NCI-H1092 treated with DMSO at 0.1 percent for 48 hours (cell line): Measurements from ENCODE around the gene RNF150.
"Not testable (repeated sequence)": the region's sequence is repeated elsewhere in the genome, so short reads cannot be mapped to it uniquely, and the experiment has no call there.

ENCODE experiments used
- DNase-seq: peaks from one replicate; lab custom pipeline; 2025; lab: John Stamatoyannopoulos, UW

The RNF150 gene

DNA sequence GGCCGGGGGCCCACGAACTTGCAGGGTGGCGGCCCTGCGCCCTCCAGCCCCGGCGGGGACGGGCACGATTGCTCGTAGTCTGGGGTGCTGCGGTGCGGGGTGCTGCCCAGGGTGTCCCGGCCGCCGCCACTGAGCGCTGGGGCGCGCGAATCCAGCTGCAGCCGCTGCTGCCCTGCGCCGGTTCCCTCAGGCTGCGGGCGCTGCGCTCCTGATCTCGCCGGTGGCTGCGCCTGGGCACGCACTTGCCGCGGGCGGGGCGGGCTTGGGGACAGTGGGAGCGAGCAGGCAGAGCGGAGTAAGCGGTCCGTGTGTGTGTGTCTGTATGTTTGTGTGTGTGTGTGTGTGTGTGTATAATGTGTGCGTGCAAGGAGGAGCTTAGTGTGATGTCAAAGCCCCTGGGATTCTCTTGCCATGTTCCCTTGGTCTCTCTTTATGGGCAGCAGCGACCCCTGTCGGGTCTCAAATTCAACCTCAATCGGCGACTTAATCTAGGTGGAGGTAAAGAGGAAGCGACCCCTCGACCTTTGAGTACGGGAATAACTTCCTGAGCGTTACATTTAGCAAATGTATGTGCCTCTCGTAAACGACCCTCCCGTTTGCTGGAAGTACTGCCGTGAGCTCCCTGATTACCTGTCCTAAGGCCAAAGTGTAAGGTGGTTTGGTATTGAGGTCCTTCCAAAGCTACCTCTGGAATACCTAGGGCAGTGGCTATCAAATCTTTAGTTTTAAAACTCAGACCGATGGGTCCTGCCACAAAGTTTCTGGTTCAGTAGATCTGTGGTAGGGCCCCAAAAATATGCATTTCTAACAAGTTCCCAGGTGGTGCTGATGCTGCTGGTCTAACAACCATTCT lies at the start of gene RNF150:
Gene RNF150, minus strand, starts transcription at position 324 of the 853 bp plus-strand sequence.
- peak; percentile 91 for DNase-seq

DNA sequence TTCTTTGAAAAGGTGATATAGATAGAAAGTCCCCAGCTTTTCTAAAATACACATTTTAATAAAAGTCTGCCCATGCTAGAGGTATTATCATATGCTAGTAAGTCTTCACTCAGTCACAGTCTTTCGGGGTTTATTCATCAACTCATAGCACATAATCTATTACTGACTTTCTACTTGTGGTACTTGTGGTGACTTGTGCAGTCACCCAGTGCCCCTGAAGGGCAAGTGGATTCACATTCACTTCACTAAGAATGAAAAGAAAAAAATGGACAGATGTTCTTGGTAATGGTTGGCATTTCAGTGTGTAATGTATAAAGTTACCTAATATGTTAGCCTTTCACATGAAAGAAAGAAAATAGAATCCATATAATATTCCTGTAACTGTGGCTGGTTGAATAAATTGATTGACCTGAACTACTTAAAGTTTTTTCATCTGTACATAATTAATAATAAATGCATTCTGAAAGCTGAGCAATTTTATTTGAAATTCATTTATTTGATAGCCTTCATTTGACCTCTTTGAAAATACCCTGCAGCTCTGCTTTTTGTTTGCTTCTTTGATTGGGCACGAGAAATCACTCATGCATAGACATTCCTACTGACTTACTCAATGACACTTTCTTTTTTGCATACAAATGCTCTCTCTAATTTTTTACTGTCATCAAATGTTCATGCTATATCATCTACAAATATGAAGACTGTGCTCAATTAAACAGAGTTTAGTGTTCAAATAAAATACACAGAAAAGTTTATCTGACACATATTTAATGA lies 47.9 kb upstream of the RNF150 start:
- no peak for DNase-seq

GRCh38 chr4:141179474-141180373 lies 46.5 kb upstream of the RNF150 start:
- no peak for DNase-seq

DNA sequence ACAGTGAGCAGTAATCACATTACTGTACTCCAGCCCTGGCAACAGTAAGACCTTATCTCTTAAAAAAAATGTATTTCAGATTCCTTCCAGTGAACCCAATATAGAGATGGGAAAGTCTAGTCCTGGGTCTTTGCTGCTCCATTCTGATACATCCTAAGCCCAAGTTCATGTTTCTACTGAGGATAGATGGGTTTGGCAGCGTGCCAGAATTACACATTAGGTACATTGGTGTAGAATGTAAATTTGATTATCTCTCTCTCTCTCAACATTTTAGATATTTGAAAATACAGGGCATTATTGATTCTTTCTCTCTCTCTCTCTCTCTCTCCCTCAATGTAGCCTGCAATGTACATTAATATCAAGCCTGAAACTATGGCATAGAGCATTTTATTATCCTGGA lies 43.9 kb upstream of the RNF150 start:
- DNase-seq: no peak

DNA sequence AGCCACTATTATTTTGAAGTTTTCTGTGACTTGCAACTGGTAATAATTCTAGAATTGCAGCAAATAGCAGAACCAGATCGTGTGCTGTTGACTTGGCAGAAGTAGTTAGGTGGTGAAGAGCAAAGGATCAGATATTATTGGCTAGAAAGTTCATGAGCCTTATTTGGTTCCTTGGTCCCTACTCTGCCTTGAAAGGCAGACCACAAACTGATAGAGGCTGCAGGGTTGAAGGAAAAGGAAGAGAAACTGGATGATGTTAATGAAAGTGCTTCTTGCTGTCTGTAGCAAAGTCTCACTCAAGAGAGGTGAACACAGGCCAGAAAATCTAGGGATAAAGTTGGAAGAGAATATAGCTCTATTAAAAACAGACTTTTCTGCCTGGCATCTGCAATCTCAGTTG lies 41.2 kb upstream of the RNF150 start:
- DNase-seq: no peak

- no peak for DNase-seq
These were observed 37.4 kb upstream of the RNF150 start for GRCh38 chr4:141170671-141171070.

DNA sequence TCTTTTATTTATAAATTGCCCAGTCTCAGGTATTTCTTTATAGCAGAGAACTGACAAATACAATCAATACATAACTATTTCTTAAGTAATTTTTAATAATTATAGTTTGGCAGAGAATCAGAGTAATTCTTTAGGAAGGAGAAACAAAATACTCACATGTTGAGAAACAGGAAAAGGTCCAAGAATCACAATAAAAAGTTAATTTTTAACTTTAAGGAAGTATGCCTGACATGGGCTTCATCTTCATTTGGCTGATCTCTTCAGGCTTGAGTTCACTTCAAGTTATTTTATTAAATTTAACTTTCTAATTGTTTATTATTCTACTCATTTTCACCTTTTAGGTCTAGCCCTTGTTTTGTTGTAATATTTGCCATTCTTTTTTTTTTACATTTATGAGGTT lies 36.1 kb upstream of the RNF150 start:
- no peak for DNase-seq

- not testable (repeated sequence) for DNase-seq
These were observed 31.7 kb upstream of the RNF150 start for GRCh38 chr4:141165001-141165400.

GRCh38 chr4:141159027-141159426 lies 25.8 kb upstream of the RNF150 start:
- DNase-seq: no peak

DNA sequence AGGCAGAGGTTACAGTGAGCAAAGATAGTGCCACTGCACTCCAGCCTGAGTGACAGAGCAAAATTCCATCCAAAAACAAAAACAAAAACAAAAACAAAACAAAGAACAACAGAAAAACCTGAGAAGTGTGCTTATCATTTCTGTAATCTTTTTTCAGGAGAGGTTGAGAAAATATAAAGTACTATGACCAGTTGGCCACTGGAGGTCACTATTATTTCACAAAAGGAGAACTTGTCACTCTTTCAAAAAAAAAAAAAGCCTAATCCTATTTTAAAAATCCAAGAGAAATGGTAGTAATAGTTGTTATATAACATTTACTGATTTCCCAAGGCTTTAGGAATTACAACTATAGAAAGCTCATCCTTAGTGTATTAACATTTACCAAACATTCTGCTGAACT lies 24.9 kb upstream of the RNF150 start:
- DNase-seq: peak; percentile 27

DNA sequence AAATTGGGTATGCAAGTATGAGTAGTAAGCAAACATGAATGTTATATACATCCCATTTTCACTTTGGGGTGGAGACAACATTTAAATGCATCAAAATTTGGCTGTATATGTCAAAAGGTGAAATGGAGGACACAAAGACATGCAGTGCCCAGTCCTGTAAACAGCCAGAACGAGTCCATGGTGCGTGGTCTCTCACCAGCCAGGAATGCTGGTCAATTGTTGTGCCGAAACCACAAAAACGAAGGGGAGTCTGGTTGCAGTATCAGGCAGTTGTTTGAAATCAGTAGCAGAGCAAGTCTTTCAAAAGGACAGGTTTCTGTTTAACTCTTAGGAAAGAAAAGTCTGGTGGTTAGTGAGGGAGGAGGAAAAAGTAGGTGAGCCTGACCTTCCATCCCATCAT lies 22.3 kb upstream of the RNF150 start:
- no peak for DNase-seq

DNA sequence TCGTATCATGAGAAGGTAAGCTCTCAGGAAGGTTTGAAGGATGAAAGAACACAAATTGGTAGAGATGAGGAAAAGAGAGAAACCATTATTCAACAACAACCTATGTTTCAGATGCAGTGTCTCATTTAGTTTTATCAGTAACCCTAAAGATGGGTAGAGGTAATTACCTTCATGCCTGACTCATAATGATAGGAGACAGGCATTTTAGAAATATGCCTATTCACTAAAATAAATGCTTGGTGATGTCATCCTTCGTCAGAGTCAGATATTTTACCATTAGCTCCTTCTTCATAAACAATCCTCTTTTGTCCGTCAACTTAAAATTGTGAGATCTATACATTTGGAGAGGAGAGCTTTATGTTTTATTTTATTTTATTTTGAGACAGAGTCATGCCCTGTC lies 21.5 kb upstream of the RNF150 start:
- DNase-seq: no peak

GRCh38 chr4:141153751-141154510 lies 20.7 kb upstream of the RNF150 start:
- DNase-seq: no peak

- DNase-seq: no peak
These were observed 10.9 kb upstream of the RNF150 start for GRCh38 chr4:141144207-141144606.

GRCh38 chr4:141142423-141142822 lies 9.2 kb upstream of the RNF150 start:
- no peak for DNase-seq

DNA sequence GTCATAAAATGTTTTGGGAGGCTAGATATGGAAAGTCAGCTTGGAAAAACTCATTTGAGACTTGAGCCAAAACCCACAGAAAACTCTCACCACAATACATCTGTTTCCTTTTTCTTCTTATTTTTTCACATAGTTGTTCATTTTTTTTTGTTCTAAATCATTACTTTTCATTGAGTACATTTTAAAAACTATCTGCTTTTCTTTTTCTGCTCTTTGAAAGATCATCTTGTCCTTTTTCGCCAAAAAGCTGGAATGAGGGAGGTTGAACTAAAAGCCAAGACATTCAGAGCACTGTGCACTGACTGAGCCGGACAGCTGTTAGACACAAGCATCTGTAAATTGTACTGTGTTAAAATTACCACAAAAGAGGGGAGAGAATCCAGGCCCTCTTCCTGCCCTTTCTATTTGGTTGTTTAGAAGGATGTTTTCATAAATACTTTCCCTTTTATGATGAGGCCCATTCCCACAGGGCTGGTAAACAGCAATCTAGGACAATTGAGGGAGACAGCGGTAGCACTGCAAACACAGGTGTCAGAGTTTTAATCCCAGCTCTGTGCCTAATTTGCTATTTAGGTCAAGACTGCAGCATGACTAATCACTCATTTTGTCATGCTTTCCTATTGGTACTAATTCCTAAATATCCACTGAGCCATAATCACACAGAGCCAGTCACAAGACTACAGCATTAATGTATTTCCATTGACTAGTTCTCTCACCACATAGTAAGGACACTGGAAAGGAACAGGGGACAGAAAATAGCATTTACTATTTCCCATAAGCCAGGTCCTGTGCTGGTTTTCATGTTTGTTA lies 7.3 kb upstream of the RNF150 start:
- DNase-seq: no peak

DNA sequence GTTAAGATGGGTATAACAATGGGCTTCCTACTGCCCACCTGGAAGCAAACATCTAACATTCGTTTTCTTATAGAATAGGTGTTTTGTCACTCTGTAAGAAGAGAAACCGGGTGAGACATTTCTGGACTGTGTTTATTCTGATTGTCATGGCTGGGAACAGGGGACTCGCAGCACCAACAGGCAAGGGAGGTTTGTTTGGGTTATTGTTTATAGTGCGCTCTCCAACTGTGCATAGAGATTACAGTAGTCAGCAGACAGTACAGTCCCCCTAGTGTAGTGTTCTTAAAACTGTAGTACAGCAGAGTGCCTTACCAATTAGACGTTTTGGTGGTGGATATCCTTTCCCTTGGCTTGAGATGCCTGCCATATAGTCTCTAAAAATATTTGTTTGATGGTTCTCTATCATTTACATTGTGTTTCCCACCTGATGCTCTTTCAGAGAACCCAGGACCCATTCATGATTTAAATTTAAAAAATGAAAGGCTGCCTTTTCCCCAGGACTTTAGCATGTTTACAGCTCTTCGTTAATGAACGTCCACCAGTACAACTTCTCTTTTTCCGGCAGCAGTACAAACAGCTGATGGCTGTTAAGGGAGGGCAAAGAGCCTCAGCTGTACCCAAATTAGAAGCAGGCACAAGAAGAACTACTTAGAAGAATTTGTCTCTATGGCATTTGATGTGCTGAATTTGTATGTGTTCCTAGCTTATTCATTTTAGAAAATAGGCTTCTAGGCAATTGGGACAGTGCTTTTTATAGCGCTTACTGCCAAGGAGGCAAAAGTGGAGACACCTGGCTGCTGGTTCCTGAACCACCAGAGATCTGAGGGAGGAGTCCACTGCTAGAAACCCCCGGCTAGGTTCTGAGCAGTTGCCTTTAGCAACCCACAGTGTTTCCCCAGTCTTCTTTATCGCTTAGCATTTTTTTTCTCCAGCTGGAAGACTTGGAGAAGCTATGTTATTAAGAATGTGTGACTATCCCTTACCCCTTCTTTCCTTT lies 1.0 kb upstream of the RNF150 start:
- DNase-seq: no peak

DNA sequence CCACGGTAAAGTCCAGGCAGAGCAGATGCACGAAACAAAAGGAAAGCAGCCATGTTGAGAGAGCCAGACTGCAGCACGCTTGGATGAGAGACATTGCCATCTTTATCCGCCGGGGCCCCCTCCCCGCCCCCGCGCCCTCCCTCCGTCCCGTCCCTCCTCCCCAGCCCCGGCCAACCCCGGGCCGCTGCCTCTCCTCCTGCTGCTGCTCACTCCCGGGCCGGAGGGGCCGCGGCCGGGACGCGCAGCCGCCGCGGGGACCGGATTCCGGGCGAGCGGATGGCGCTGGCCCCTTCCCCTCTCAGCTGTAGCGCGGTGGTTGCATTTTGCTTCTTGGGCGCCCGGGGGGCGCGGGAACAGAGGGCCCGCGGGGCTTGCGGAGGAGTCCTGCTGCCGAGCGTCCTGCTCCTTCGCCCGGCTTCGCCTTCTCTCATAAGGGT lies 542 bp downstream of the RNF150 start:
- DNase-seq: no peak

- peak; percentile 36 for DNase-seq
These were observed 1.1 kb downstream of the RNF150 start for GRCh38 chr4:141132072-141132708.
